Activated B cell treated with CpG ODN at 0.5 μM for 24 hours (primary cell): ENCODE results near the gene SLC6A12. TPM values are rescaled to one million over a fixed set of nuclear protein-coding genes. Genes with fewer than 3 reads are reported as not detected.
"Not testable (repeated sequence)": the region's sequence is repeated elsewhere in the genome, so short reads cannot be mapped to it uniquely, and the experiment has no call there.

ENCODE experiments used
- ATAC-seq: fragments of 200-7000 bp; cut with Tn5 transposase; one replicate; pipeline ENCODE4 v1.10.0; 2021; ENCODE audit warnings: low read depth, mild to moderate bottlenecking, moderate library complexity
- CTCF ChIA-PET: fragments of 350-600 bp; sonication (Branson Sonifier 250); formaldehyde crosslinking; loops from one replicate; lab custom pipeline; 2021; ENCODE audit warnings: antibody characterized with exemption; lab: Charles Lee
- POLR2A ChIA-PET: fragments of 350-600 bp; sonication (Branson Sonifier 250); formaldehyde crosslinking; loops from one replicate; lab custom pipeline; 2021; ENCODE audit warnings: antibody characterized with exemption; lab: Charles Lee
- DNase-seq: peaks from one replicate; pipeline ENCODE4 v3.0.0; 2022
- H3K27ac Mint-ChIP-seq: one replicate; pipeline ENCODE4 v1.8.0; 2020; ENCODE audit warnings: mixed read lengths
- H3K27me3 Mint-ChIP-seq: one replicate; pipeline ENCODE4 v1.8.0; 2021; ENCODE audit warnings: mixed read lengths
- H3K36me3 Mint-ChIP-seq: one replicate; pipeline ENCODE4 v1.8.0; 2021; ENCODE audit warnings: low read depth, mixed read lengths
- H3K4me1 Mint-ChIP-seq: one replicate; pipeline ENCODE4 v1.8.0; 2021; ENCODE audit warnings: mixed read lengths
- H3K4me3 Mint-ChIP-seq: one replicate; pipeline ENCODE4 v1.8.0; 2020; ENCODE audit warnings: mild to moderate bottlenecking, mixed read lengths
- H3K9me3 Mint-ChIP-seq: one replicate; pipeline ENCODE4 v1.8.0; 2020; ENCODE audit warnings: mixed read lengths
- intact Hi-C: fragments of 100-400 bp; cut with micrococcal nuclease; formaldehyde crosslinking; loops from one replicate; pipeline ENCODE4 v1.15.1; 2024
- total RNA-seq: library from RNA; stranded (reverse); gene quantifications from 2 replicates; pipeline ENCODE4 v1.2.3, GENCODE V29; 2022
- TF ChIP-seq, protein P1 (sequence below): fragments of 200-600 bp; IDR thresholded peaks from one replicate; pipeline ENCODE4 v1.8.0; 2022; ENCODE audit warnings: antibody characterized with exemption, mild to moderate bottlenecking

The SLC6A12 gene
- total RNA-seq, 1 donor from 2014 or later: not detected

DNA sequence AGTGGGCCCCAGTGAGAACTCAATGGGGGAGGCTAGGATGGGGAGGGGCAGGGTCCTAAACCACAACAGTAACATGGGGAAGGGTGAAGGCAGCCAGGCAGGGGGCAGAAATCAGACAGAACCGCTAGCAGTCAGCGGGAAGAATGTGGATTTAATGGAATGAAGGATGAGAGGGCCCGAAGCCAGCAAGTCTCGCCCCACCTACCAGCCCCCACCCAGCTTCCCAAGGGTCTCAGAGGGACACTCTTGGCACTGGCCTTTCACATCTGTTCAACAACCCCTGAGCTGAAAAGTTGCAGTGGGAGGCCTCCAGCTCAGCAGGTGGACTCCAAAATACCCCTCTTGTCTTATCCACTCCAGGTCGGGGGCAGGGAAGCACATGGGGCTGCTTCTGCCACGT is 6.5 kb upstream of the SLC6A12 start:
- no peak overlapping the region for H3K4me3 Mint-ChIP-seq
- H3K4me1 Mint-ChIP-seq: no peaks in the 10 kb centered on the region
- intact Hi-C loops: no loop called here
- H3K27ac Mint-ChIP-seq: no peak overlapping the region
- ATAC-seq (no peak), DNase-seq (no peak)
- H3K36me3 Mint-ChIP-seq: no peaks in the 10 kb centered on the region
- TF ChIP-seq, protein P1, sequence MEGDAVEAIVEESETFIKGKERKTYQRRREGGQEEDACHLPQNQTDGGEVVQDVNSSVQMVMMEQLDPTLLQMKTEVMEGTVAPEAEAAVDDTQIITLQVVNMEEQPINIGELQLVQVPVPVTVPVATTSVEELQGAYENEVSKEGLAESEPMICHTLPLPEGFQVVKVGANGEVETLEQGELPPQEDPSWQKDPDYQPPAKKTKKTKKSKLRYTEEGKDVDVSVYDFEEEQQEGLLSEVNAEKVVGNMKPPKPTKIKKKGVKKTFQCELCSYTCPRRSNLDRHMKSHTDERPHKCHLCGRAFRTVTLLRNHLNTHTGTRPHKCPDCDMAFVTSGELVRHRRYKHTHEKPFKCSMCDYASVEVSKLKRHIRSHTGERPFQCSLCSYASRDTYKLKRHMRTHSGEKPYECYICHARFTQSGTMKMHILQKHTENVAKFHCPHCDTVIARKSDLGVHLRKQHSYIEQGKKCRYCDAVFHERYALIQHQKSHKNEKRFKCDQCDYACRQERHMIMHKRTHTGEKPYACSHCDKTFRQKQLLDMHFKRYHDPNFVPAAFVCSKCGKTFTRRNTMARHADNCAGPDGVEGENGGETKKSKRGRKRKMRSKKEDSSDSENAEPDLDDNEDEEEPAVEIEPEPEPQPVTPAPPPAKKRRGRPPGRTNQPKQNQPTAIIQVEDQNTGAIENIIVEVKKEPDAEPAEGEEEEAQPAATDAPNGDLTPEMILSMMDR: no peak
- POLR2A ChIA-PET: no interaction called here
- peaks cover 15% of the 10 kb centered on the region for H3K27me3 Mint-ChIP-seq
- H3K9me3 Mint-ChIP-seq: no peaks in the 10 kb centered on the region
- CTCF ChIA-PET: no interaction called here

DNA sequence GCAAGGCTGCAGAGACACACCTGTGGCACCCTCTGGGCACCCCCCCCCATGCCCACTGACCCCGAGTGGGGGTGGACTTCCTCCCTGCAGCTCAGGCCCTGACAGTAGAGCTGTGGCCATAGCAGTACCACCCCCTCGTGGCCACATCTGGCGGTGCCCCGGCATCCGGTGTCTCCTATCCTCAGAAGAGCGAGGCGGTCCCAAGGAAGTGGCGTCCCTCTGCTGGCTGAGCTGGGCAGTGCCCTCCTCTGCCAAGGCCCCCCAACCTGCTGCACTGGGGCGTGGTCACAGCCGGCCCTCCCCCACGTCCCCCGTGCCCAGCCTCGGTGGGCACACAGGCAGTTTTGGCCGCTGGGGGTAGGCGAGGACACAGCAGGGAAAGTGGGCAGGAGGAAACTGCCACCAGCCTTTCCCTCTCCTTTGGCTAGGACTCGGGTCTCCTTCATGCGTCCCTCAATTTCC is 6.0 kb upstream of the SLC6A12 start:
- DNase-seq (no peak), ATAC-seq (peak; percentile 62)
- Mint-ChIP-seq H3K9me3 (no peaks in the 10 kb centered on the region), H3K27ac (no peak overlapping the region), H3K27me3 (peaks cover 16% of the 10 kb centered on the region), H3K4me1 (no peaks in the 10 kb centered on the region), H3K36me3 (no peaks in the 10 kb centered on the region), H3K4me3 (no peak overlapping the region)
- ChIA-PET POLR2A (no interaction called here), CTCF (no interaction called here)
- intact Hi-C loops: no loop called here
- TF ChIP-seq, protein P1: no peak

DNA sequence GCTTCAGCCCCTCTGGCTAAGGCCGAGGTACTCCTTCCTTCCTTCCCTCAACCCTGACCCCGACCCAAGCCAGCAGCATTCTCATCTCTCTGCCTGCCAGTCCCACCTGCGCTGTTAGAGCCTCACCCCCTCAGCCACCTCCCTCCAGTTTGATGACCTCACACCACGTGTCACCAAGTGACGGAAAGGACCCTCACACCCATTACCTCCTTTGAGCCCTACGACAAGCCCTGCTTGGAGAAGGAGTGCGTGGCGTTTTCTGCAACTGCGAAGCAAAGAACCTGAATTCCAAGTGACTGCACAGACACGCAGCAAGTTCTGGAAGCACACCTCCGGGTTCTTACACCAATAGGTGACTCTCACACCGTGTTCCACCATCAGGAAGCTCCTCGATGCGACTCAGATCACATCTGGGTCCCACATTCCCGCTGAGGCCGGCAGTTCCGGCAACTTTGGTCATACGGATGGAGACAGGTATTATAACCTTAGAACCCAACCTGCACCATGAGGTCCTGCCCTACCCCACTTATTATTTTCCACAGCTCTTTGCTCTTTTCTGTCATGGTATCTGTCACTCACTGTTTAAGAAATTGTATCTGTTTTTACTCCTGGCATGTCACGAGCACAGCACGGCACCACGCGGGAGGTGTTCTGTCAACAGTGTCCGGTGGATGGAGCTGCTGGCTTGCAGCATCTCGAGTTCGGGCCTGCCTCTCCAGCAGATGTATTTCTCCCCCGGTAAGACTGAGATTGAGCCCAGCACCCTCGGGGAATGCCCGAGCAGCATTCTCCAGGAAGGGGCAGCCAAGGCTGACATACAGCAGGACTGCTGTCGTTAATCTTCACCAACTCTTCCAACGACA is 5.0 kb upstream of the SLC6A12 start:
- intact Hi-C loops: no loop called here
- Mint-ChIP-seq H3K4me1 (no peaks in the 10 kb centered on the region), H3K27ac (no peak overlapping the region), H3K36me3 (no peaks in the 10 kb centered on the region), H3K27me3 (peaks cover 20% of the 10 kb centered on the region), H3K4me3 (no peak overlapping the region), H3K9me3 (no peaks in the 10 kb centered on the region)
- TF ChIP-seq, protein P1: no peak
- ChIA-PET CTCF (no interaction called here), POLR2A (no interaction called here)
- no peak for ATAC-seq
- no peak for DNase-seq

DNA sequence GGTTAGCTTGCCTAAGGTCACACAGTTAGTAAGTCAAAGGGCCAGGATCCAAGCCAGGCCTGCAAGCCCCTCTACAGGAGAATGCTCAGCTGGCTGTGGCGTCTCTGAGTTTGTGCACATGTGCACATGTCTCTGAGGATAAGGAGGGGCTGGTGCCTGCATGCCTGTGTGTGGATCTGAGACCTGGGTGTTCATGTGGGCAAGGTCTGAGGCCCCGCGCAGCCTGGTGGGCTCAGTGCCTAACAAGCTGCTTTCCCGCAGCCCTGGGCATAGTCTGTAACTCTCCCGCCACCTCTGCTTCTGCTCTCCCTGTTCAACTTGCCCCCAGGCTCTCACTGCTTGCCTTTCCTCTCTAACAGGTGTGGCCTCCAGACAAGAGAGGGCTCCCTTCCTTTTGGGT is 4.3 kb upstream of the SLC6A12 start:
- DNase-seq (no peak), ATAC-seq (no peak)
- CTCF ChIA-PET: no interaction called here
- Mint-ChIP-seq H3K9me3 (no peaks in the 10 kb centered on the region), H3K4me1 (peaks cover 3% of the 10 kb centered on the region), H3K27ac (no peak overlapping the region), H3K36me3 (no peaks in the 10 kb centered on the region), H3K4me3 (no peak overlapping the region), H3K27me3 (peaks cover 27% of the 10 kb centered on the region)
- POLR2A ChIA-PET: no interaction called here
- intact Hi-C loops: no loop called here
- TF ChIP-seq, protein P1: no peak

DNA sequence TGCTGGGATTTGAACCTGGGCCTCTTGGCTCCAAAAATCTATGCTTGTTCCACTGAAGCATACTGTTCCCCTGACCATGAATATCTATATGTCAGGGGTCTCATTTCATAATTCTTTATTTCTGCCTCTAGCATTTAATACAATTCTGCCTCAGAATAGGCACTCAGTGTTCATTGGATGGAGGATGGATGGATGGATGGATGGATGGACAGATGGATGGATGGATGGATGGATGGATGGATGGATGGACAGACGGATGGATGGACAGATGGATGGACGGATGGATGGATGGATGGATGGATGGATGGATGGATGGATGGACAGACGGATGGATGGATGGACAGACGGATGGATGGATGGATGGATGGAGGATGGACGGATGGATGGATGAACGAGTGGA is 3.1 kb upstream of the SLC6A12 start:
- DNase-seq, H3K4me3 Mint-ChIP-seq, POLR2A ChIA-PET, intact Hi-C loops, H3K9me3 Mint-ChIP-seq, H3K27ac Mint-ChIP-seq, CTCF ChIA-PET, H3K36me3 Mint-ChIP-seq, ATAC-seq: not testable (repeated sequence)
- Mint-ChIP-seq H3K4me1 (peaks cover 14% of the 10 kb centered on the region), H3K27me3 (peaks cover 33% of the 10 kb centered on the region)
